ENCODE data around the gene SLC35D2.
"Not testable (repeated sequence)": the region's sequence is repeated elsewhere in the genome, so short reads cannot be mapped to it uniquely, and the experiment has no call there.

The SLC35D2 gene

GRCh38 chr9:96378187-96378586 lies 5.3 kb downstream of the SLC35D2 start:
- POLR2A ChIA-PET: interaction anchor here (0.6 kb wide), 2 partner anchors 153 to 254 kb away, joined by 3 read pairs; no protein-coding TSS in a partner anchor
- TF ChIP-seq KLF10 (tag by site-specific recombination; IDR thresholded peaks at IDR 0.05): no peak
- TF ChIP-seq SETDB1 (IDR thresholded peaks at IDR 0.05; ENCODE audit: insufficient read length, low read length): no peak
- TF ChIP-seq ZFP41 (tag by site-specific recombination; IDR thresholded peaks at IDR 0.05; ENCODE audit: borderline replicate concordance): no peak
- no peak for TF ChIP-seq GLIS1 (tag by site-specific recombination; IDR thresholded peaks at IDR 0.05)
- CTCF ChIA-PET: interaction anchor here (0.6 to 1.7 kb wide), 4 partner anchors 9 to 289 kb away, joined by 3 to 5 read pairs (median 4); no protein-coding TSS in a partner anchor
- Histone ChIP-seq H3K4me3 (ENCODE audit: low read depth, low read length) (no peak overlapping the region), H3K4me1 (ENCODE audit: control insufficient read depth, insufficient read depth, low read length) (peaks cover 4% of the 10 kb centered on the region; the same call in 1 of the 2 replicates), H3K9me3 (ENCODE audit: control insufficient read depth, insufficient read depth, low read depth, low read length) (no peaks in the 10 kb centered on the region), H3K36me3 (ENCODE audit: control insufficient read depth in 2 of 2, insufficient read depth in 1 of 2, low read length in 2 of 2) (no peaks in the 10 kb centered on the region), H3K27ac (ENCODE audit: extremely low read depth, low read depth, low read length) (no peak overlapping the region)

GRCh38 chr9:96376891-96377874 lies 6.3 kb downstream of the SLC35D2 start:
- peaks cover 4% of the 10 kb centered on the region; the same call in 1 of the 2 replicates for H3K4me1 ChIP-seq (ENCODE audit: control insufficient read depth, insufficient read depth, low read length)
- peak; percentile 49; the same call in 1 of the 2 replicates for TF ChIP-seq ZNF366 (tag by site-specific recombination; conservative IDR thresholded peaks at IDR 0.05)
- peak; percentile 48; the same call in 1 of the 2 replicates for TF ChIP-seq ZNF2 (tag by site-specific recombination; IDR thresholded peaks at IDR 0.05)
- TF ChIP-seq ZEB2 (tag by site-specific recombination; IDR thresholded peaks at IDR 0.05): peak; percentile 50; the same call in 1 of the 2 replicates
- TF ChIP-seq SP7 (tag by site-specific recombination; IDR thresholded peaks at IDR 0.05): peak; percentile 45; the same call in 1 of the 2 replicates
- peak; percentile 34 for TF ChIP-seq ZNF341 (tag by site-specific recombination; IDR thresholded peaks at IDR 0.05; ENCODE audit: low read depth)
- 0 out of 2 replicates have a peak, but pooled peaks have one; percentile 31 for TF ChIP-seq PRDM10 (tag by site-specific recombination; IDR thresholded peaks at IDR 0.05)
- peak; percentile 89 for TF ChIP-seq ZNF449 (tag by site-specific recombination; IDR thresholded peaks at IDR 0.05)
- TF ChIP-seq OSR2 (tag by site-specific recombination; IDR thresholded peaks at IDR 0.05): 0 out of 2 replicates have a peak, but pooled peaks have one; percentile 32
- peak; percentile 5; the same call in 1 of the 2 replicates for TF ChIP-seq ZIC2 (tag by site-specific recombination; IDR thresholded peaks at IDR 0.05)
- peak; percentile 41; the same call in 1 of the 2 replicates for TF ChIP-seq ZNF600 (tag by site-specific recombination; IDR thresholded peaks at IDR 0.05)
- TF ChIP-seq ZBTB17 (tag by site-specific recombination; IDR thresholded peaks at IDR 0.05): no peak
- TF ChIP-seq PRDM6 (tag by site-specific recombination; IDR thresholded peaks at IDR 0.05): peak; percentile 53; the same call in 1 of the 2 replicates
- no peak for TF ChIP-seq ZNF148 (tag by site-specific recombination; IDR thresholded peaks at IDR 0.05; ENCODE audit: borderline replicate concordance)
- no peak for TF ChIP-seq ZNF433 (tag by site-specific recombination; IDR thresholded peaks at IDR 0.05; ENCODE audit: low read depth)
- TF ChIP-seq GLIS1 (tag by site-specific recombination; IDR thresholded peaks at IDR 0.05): peak; percentile 37; the same call in 1 of the 2 replicates
- no peaks in the 10 kb centered on the region for H3K36me3 ChIP-seq (ENCODE audit: control insufficient read depth in 2 of 2, insufficient read depth in 1 of 2, low read length in 2 of 2)
- POLR2A ChIA-PET: interaction anchor here (0.6 kb wide), 1 partner anchor 255 kb away, joined by 3 read pairs; no protein-coding TSS in a partner anchor
- no peak overlapping the region for H3K4me3 ChIP-seq (ENCODE audit: low read depth, low read length)
- CTCF ChIA-PET: interaction anchor here (0.6 to 1.7 kb wide), 5 partner anchors 10 to 1184 kb away, joined by 3 to 10 read pairs (median 4); no protein-coding TSS in a partner anchor
- H3K27ac ChIP-seq (ENCODE audit: extremely low read depth, low read depth, low read length): peak overlapping the region; percentile 56
- no peaks in the 10 kb centered on the region for H3K9me3 ChIP-seq (ENCODE audit: control insufficient read depth, insufficient read depth, low read depth, low read length)

- H3K27ac ChIP-seq (ENCODE audit: extremely low read depth, low read depth, low read length); POLR2A ChIA-PET; H3K4me1 ChIP-seq (ENCODE audit: control insufficient read depth, insufficient read depth, low read length); H3K9me3 ChIP-seq (ENCODE audit: control insufficient read depth, insufficient read depth, low read depth, low read length); H3K4me3 ChIP-seq (ENCODE audit: low read depth, low read length); H3K36me3 ChIP-seq (ENCODE audit: control insufficient read depth in 2 of 2, insufficient read depth in 1 of 2, low read length in 2 of 2): not testable (repeated sequence)
- CTCF ChIA-PET: interaction anchor here (0.7 kb wide), 1 partner anchor 51 kb away, joined by 4 read pairs; no protein-coding TSS in a partner anchor
These were observed 8.0 kb downstream of the SLC35D2 start for GRCh38 chr9:96375507-96375906.

Measured in HEK293 (cell line).